Lower leg skin (tissue), 4 donors: ENCODE data around the gene MYO7A. TPM values are rescaled to one million over a fixed set of nuclear protein-coding genes. Genes with fewer than 3 reads are reported as not detected.

ENCODE experiments used
- DNase-seq, 2 donors: peaks; one replicate each; pipeline ENCODE4 v3.0.0-alpha.2; 2019; ENCODE audit warnings: low spot score in 2 of 2
- H3K4me3 ChIP-seq: fragments of 200-600 bp; sonication (generic); 2 replicates; pipeline ENCODE4 v1.5.1; 2017; ENCODE audit warnings: mild to moderate bottlenecking, low read depth; ENCODE audit not compliant: poor library complexity, severe bottlenecking
- POLR2A ChIP-seq, 2 donors: fragments of 450-650 bp; IDR thresholded peaks; one replicate each; pipeline ENCODE4 v1.6.1; 2016 to 2017; ENCODE audit warnings: antibody characterized with exemption in 2 of 2, mild to moderate bottlenecking in 1 of 2, moderate library complexity in 1 of 2
- WGBS, 2 donors: methylation state at CpG; one replicate each; pipeline ENCODE4 v1.1.5; 2018; 5-methylcytosine and 5-hydroxymethylcytosine counted together
- intact Hi-C: fragments of 100-400 bp; cut with DNase I; formaldehyde crosslinking; loops from one replicate; pipeline ENCODE4 v1.15.0; 2023; ENCODE audit warnings: low total_unique reads
- total RNA-seq, 4 donors: library from RNA; depleted of rRNA; stranded (reverse); fragments of >200 nt; gene quantifications; one replicate each; pipeline ENCODE4 v1.1.0, GENCODE V29; 2016
- TF ChIP-seq, protein P1 (sequence below), 3 donors: fragments of 450-650 bp; IDR thresholded peaks; one replicate each; pipeline ENCODE4 v1.5.1; 2016; ENCODE audit warnings: antibody characterized with exemption in 3 of 3, mild to moderate bottlenecking in 3 of 3, moderate library complexity in 2 of 3

MYO7A gene
- total RNA-seq, 4 donors from 2014 or later = 0.69 to 2.1 (median 1.4) TPM

DNA sequence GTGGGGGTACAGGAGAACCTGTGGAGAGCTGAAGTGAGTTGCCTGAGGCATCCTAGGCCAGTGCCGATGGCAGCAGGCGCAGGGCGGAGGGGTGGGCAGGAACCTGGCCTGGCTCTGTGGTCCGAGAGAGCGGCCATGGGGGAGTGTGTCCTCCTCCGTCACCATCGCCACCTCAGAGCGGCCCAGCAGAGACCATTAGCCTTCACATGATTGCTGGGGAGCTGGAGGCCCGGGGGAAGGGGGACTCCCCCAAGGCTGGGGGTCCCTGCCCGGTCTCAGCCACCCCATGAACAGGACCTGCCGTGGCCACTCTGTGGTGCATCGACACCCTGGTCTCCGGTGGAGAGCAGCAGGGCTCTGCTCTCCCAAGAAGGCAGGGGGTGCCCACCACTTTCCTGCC is 21.3 kb upstream of the MYO7A start:
- DNase-seq = no peak
- no peak overlapping the region for H3K4me3 ChIP-seq
- intact Hi-C loops = loop anchor here (10.0 kb wide), 1 partner anchor 382 kb away; no protein-coding TSS in a partner anchor
- TF ChIP-seq, protein P1, sequence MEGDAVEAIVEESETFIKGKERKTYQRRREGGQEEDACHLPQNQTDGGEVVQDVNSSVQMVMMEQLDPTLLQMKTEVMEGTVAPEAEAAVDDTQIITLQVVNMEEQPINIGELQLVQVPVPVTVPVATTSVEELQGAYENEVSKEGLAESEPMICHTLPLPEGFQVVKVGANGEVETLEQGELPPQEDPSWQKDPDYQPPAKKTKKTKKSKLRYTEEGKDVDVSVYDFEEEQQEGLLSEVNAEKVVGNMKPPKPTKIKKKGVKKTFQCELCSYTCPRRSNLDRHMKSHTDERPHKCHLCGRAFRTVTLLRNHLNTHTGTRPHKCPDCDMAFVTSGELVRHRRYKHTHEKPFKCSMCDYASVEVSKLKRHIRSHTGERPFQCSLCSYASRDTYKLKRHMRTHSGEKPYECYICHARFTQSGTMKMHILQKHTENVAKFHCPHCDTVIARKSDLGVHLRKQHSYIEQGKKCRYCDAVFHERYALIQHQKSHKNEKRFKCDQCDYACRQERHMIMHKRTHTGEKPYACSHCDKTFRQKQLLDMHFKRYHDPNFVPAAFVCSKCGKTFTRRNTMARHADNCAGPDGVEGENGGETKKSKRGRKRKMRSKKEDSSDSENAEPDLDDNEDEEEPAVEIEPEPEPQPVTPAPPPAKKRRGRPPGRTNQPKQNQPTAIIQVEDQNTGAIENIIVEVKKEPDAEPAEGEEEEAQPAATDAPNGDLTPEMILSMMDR (IDR thresholded peaks at IDR 0.05) = no peak
- TF ChIP-seq POLR2A (IDR thresholded peaks at IDR 0.05) = no peak
- WGBS, 2 donors = 99 to 100% methylated on average over 3 to 13 of the region's 13 CpGs

DNA sequence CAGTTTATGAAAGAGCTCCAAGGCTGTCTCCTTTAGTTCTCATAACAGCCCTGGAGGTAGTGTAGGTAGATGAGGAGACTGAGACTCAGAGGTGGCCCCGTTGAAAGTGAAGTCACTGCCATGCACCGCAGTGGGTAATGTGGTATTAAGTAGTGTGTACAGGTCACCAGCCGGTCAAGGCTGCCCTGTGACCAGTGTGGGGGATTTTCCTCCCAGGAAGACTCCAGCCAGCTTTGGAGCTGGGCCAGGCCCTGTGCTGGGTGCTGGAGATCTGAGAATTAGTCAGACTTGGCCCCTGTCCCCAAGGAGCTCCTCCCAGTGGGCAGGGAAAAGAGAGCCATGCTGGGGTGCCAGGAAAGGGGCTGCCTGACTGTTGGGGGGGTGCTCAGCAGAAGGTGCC is 20.1 kb upstream of the MYO7A start:
- no peak overlapping the region for H3K4me3 ChIP-seq
- intact Hi-C loops = loop anchor here (10.0 kb wide), 1 partner anchor 383 kb away; no protein-coding TSS in a partner anchor
- no peak for TF ChIP-seq POLR2A (IDR thresholded peaks at IDR 0.05)
- TF ChIP-seq, protein P1 (IDR thresholded peaks at IDR 0.05) = no peak
- 47 to 72% methylated on average over 3 of the region's 3 CpGs for WGBS, 2 donors
- no peak for DNase-seq

DNA sequence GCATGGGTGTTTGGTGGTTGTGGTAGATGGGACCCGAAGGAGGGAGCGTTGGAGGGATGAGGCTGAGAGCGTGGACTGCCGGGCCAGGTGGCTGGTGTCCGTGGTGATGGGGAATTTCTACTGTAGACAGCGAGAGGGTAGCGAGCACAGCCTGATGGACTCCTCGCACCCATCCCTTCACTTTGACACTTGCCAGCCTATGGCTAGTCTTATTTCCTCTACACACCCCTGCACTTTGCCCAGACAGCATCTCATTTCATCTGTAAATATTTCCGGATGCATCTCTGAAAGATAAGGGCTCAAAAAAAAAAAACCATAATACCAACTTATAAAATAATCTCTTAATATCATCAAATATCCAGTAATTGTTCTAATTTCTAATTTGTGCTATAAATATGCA is 19.6 kb upstream of the MYO7A start:
- intact Hi-C loops = loop anchor here (10.0 kb wide), 1 partner anchor 384 kb away; no protein-coding TSS in a partner anchor
- no peak overlapping the region for H3K4me3 ChIP-seq
- TF ChIP-seq, protein P1 (IDR thresholded peaks at IDR 0.05) = no peak
- no peak for TF ChIP-seq POLR2A (IDR thresholded peaks at IDR 0.05)
- WGBS, 2 donors = 90 to 91% methylated on average over 9 of the region's 9 CpGs
- no peak for DNase-seq

- no peak overlapping the region for H3K4me3 ChIP-seq
- intact Hi-C loops = loop anchor here (10.0 kb wide), 1 partner anchor 385 kb away; no protein-coding TSS in a partner anchor
- DNase-seq = no peak
- 76 to 78% methylated on average over 11 of the region's 11 CpGs for WGBS, 2 donors
- no peak for TF ChIP-seq POLR2A (IDR thresholded peaks at IDR 0.05)
- TF ChIP-seq, protein P1 (IDR thresholded peaks at IDR 0.05) = no peak
Measured at GRCh38 chr11:77109236-77110019, 18.6 kb upstream of the MYO7A start.

GRCh38 chr11:77110836-77111235 is 17.2 kb upstream of the MYO7A start:
- 89 to 94% methylated on average over 6 of the region's 6 CpGs for WGBS, 2 donors
- no peak for TF ChIP-seq POLR2A (IDR thresholded peaks at IDR 0.05)
- TF ChIP-seq, protein P1 (IDR thresholded peaks at IDR 0.05) = no peak
- intact Hi-C loops = no loop called here
- no peak overlapping the region for H3K4me3 ChIP-seq
- no peak for DNase-seq
